AG10803 (cell line): Measurements from ENCODE around the gene ARV1.
A peak's percentile ranks its signal among the peaks of the same experiment; 100 is the strongest.

ENCODE experiments used
- DNase-seq: peaks from one replicate; pipeline ENCODE4 v3.0.0; 2010; ENCODE audit warnings: low read depth
- H3K4me3 ChIP-seq: 2 replicates; pipeline ENCODE4 v1.5.1; 2011; ENCODE audit warnings: mild to moderate bottlenecking, low read length, control low read depth
- TF ChIP-seq, protein P1 (sequence below): conservative IDR thresholded peaks from 2 replicates; pipeline ENCODE4 v1.5.1; 2011; ENCODE audit warnings: mild to moderate bottlenecking, low read length, control low read depth, inconsistent platforms

The ARV1 gene

GRCh38 chr1:230975636-230976035 lies 3.3 kb upstream of the ARV1 start:
- DNase-seq, result no peak
- no peak overlapping the region for H3K4me3 ChIP-seq
- TF ChIP-seq, protein P1, sequence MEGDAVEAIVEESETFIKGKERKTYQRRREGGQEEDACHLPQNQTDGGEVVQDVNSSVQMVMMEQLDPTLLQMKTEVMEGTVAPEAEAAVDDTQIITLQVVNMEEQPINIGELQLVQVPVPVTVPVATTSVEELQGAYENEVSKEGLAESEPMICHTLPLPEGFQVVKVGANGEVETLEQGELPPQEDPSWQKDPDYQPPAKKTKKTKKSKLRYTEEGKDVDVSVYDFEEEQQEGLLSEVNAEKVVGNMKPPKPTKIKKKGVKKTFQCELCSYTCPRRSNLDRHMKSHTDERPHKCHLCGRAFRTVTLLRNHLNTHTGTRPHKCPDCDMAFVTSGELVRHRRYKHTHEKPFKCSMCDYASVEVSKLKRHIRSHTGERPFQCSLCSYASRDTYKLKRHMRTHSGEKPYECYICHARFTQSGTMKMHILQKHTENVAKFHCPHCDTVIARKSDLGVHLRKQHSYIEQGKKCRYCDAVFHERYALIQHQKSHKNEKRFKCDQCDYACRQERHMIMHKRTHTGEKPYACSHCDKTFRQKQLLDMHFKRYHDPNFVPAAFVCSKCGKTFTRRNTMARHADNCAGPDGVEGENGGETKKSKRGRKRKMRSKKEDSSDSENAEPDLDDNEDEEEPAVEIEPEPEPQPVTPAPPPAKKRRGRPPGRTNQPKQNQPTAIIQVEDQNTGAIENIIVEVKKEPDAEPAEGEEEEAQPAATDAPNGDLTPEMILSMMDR, result no peak

GRCh38 chr1:230976360-230976759 lies 2.5 kb upstream of the ARV1 start:
- no peak for DNase-seq
- no peak overlapping the region for H3K4me3 ChIP-seq
- TF ChIP-seq, protein P1, result no peak

DNA sequence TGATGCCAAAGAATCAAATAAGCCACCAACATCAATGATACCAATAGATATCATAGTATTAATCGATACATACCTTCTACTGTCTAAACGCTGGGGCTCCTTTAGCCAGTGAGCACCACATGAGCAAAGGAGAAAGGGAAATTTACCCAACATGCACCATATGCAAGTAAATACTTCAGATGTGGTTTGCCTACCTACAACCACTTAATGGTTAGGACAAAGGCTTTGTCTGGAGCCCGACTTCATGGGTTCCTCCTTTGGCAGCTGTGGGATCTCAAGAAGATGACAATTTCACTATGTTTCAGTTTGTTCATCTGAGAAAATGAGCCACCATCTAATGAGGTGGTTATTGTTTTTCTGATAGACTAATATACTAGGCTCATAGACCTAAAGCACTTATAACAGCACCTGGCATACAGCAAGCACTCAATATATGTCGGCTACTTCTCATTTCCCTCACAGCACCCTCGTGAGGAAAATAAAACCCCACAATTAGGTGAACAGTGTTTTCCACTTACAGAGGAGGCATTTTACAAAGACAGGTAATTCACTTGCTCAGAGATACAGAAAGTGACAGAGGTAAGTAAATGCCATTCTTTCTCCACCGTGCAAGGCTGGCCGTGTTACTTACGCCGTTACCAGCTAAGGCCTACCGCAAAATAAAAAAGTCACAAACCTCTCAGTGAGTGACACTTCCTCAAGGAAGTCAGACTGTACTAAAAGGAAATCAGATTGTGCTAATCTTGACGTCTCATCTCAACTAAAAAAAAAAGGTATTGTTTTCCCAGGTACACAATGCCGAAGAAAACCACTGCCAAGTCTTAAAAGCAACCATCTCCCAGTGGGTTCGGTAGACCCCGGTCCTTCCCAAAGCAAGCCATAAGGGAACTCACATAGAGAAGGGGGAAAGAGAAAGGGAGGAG lies 1.8 kb upstream of the ARV1 start:
- no peak for DNase-seq
- peak overlapping the region; percentile 8 for H3K4me3 ChIP-seq
- TF ChIP-seq, protein P1, result no peak

GRCh38 chr1:230977761-230978490 lies 968 bp upstream of the ARV1 start:
- peak overlapping the region; percentile 96 for H3K4me3 ChIP-seq
- TF ChIP-seq, protein P1, result no peak
- no peak for DNase-seq

GRCh38 chr1:230979389-230979716 lies 459 bp downstream of the ARV1 start:
- TF ChIP-seq, protein P1, result no peak
- peak overlapping the region; percentile 96 for H3K4me3 ChIP-seq
- no peak for DNase-seq

DNA sequence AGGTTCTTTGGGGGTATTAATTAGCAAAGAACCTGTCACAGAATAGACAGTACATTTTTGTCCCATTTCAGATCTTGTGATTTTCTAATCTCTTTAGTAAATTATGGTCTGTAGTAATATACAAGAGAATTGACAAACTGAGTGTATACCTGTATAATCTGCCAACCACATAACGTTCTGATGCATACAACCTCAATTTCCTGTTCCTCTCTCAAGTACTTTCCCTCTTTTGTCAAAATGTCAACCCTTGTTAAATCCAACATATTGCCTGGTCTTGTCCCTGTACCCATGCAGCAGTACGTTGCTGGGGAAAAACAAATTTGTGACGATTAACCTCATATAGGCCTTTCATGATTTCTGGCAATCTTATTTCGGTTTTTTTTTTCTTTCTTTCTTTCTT lies 1.1 kb downstream of the ARV1 start:
- H3K4me3 ChIP-seq, result no peak overlapping the region; the same call in 1 of the 2 replicates
- DNase-seq, result no peak
- TF ChIP-seq, protein P1, result no peak
